GM12891 (cell line): Measurements from ENCODE around the gene CPED1.

Source experiments
- POLR2AphosphoS5 ChIP-seq: IDR thresholded peaks from 2 replicates; pipeline ENCODE4 v1.6.1; 2011; ENCODE audit warnings: low read depth, low read length, control low read depth
- TAF1 ChIP-seq: IDR thresholded peaks from 2 replicates; pipeline ENCODE4 v1.6.1; 2011; ENCODE audit warnings: low read depth, low read length, control low read depth

DNA sequence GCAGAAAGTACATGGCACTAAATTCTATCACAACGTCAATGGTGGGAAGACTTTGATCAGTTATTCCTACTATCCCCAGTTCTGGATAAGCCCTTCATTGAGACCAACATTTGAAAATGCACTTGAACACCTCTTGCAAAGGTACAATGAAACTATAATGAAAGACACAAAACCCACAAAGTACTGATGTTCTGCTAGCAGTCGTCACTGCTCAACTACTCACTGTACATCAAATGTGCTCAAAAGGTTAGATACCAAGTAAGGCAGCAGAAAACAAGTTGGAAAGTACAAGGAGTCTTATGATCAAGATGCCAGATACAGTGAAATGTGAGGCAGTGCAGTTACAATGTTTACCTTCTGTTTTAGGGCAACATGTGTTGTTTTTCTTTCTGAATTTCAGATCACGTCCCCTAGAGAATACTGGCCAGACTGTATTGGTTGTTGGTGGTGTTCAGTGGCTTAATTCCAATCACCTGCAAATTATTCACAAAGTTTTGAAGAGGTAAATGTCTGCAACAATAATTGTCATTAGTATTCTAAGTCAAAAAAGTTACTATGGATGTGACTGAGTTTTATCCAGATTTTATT, 277.9 kb downstream of the CPED1 start:
- TF ChIP-seq TAF1 (no peak), POLR2AphosphoS5 (no peak)
